ENCODE data around the gene KSR1. TPM values are rescaled to one million over a fixed set of nuclear protein-coding genes. Genes with fewer than 3 reads are reported as not detected.

The KSR1 gene
- total and polyA plus RNA-seq, 11 donors: 6.1 to 31.1 (median 7.5) TPM

GRCh38 chr17:27569257-27569722 is 113.0 kb downstream of the KSR1 start:
- DNase-seq: no peak
- 86 to 89% (median 87%) methylated on average over 6 of the region's 6 CpGs for WGBS, 4 donors
- Histone ChIP-seq H3K36me3 (no peaks in the 10 kb centered on the region), H3K9me3 (no peaks in the 10 kb centered on the region), H3K4me1 (peaks cover 0 to 65% (median 38%) of the 10 kb centered on the region in 12 donors), H3K27ac (peak overlapping the region in 1 of 12 donors; percentile 32), H3K4me3 (no peak overlapping the region), H3K27me3 (no peaks in the 10 kb centered on the region)
- TF ChIP-seq, protein P1, sequence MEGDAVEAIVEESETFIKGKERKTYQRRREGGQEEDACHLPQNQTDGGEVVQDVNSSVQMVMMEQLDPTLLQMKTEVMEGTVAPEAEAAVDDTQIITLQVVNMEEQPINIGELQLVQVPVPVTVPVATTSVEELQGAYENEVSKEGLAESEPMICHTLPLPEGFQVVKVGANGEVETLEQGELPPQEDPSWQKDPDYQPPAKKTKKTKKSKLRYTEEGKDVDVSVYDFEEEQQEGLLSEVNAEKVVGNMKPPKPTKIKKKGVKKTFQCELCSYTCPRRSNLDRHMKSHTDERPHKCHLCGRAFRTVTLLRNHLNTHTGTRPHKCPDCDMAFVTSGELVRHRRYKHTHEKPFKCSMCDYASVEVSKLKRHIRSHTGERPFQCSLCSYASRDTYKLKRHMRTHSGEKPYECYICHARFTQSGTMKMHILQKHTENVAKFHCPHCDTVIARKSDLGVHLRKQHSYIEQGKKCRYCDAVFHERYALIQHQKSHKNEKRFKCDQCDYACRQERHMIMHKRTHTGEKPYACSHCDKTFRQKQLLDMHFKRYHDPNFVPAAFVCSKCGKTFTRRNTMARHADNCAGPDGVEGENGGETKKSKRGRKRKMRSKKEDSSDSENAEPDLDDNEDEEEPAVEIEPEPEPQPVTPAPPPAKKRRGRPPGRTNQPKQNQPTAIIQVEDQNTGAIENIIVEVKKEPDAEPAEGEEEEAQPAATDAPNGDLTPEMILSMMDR (IDR thresholded peaks at IDR 0.05): peak; percentile 28 to 63 (median 43)
- no peak for TF ChIP-seq POLR2A (IDR thresholded peaks at IDR 0.05)
- intact Hi-C loops (cut with DNase I): loop anchor here in 4 of 10 donors (5.0 to 10.0 kb wide), 3 partner anchors 74 to 114 kb away; partner anchors contain the start of gene KSR1 (in 3 of the 4)
- peak in 1 of 4 donors; percentile 36 for ATAC-seq

DNA sequence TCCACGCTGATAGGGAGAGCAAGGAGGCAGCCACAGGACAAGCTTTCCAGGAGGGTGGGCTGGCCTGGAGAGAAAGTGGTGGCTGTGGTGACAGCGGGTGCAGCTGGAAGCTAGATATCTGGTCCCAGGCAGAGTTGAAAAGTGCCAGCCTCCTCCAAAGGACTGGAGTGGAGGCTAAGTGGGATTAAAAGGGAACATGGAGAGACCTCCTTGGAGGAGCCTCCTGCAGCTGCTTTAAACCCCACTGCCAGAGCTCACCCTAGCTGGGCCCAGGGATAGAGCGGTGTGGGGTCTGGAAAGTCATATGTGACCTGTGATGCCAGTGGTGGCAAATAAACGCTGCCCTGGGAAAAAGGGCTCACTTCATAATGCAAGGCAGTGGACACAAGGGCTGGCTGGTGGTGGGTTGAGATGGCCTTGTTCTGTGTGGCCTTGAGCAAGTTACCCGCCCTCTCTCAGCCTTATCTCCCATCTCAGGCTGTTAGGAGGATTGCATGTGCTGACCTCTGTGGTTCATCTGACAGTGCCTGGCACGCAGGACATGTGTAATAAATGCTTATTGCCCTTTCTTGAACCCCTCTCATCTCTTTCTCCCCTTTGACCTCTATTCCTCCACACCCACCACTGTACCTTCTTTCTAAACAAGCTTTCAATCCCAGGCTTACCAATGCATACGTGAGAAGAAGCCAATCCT is 113.8 kb downstream of the KSR1 start:
- Histone ChIP-seq H3K9me3 (no peaks in the 10 kb centered on the region), H3K27ac (peak overlapping the region in 1 of 12 donors; percentile 32), H3K4me1 (peaks cover 0 to 67% (median 40%) of the 10 kb centered on the region in 12 donors), H3K27me3 (no peaks in the 10 kb centered on the region), H3K36me3 (no peaks in the 10 kb centered on the region), H3K4me3 (no peak overlapping the region)
- 95 to 99% (median 96%) methylated on average over 6 to 7 of the region's 7 CpGs for WGBS, 4 donors
- ATAC-seq: no peak
- TF ChIP-seq, protein P1 (IDR thresholded peaks at IDR 0.05): no peak
- no peak for TF ChIP-seq POLR2A (IDR thresholded peaks at IDR 0.05)
- intact Hi-C loops (cut with DNase I): loop anchor here in 4 of 10 donors (5.0 to 10.0 kb wide), 3 partner anchors 75 to 115 kb away; partner anchors contain the start of gene KSR1 (in 3 of the 4)
- no peak for DNase-seq

GRCh38 chr17:27570578-27570914 is 114.3 kb downstream of the KSR1 start:
- DNase-seq (no peak), ATAC-seq (no peak)
- TF ChIP-seq, protein P1 (IDR thresholded peaks at IDR 0.05): no peak
- TF ChIP-seq POLR2A (IDR thresholded peaks at IDR 0.05): no peak
- Histone ChIP-seq H3K4me1 (peaks cover 0 to 67% (median 41%) of the 10 kb centered on the region in 12 donors), H3K4me3 (no peak overlapping the region), H3K27me3 (no peaks in the 10 kb centered on the region), H3K9me3 (no peaks in the 10 kb centered on the region), H3K27ac (no peak overlapping the region), H3K36me3 (no peaks in the 10 kb centered on the region)
- 73 to 84% (median 82%) methylated on average over 7 of the region's 7 CpGs for WGBS, 4 donors
- intact Hi-C loops (cut with DNase I): no loop called here

GRCh38 chr17:27571563-27572352 is 115.5 kb downstream of the KSR1 start:
- no peaks in the 10 kb centered on the region for H3K36me3 ChIP-seq
- TF ChIP-seq POLR2A (IDR thresholded peaks at IDR 0.05): no peak
- TF ChIP-seq, protein P1 (IDR thresholded peaks at IDR 0.05): no peak
- no peak overlapping the region for H3K4me3 ChIP-seq
- no peak overlapping the region for H3K27ac ChIP-seq
- intact Hi-C loops (cut with DNase I): no loop called here
- peaks cover 0 to 61% (median 34%) of the 10 kb centered on the region in 12 donors for H3K4me1 ChIP-seq
- DNase-seq (peak in 1 of 5 donors; percentile 41), ATAC-seq (peak in 3 of 4 donors; percentile 54 to 80 (median 69))
- WGBS, 4 donors: 56 to 69% (median 62%) methylated on average over 11 to 12 of the region's 12 CpGs
- H3K27me3 ChIP-seq: no peaks in the 10 kb centered on the region
- no peaks in the 10 kb centered on the region for H3K9me3 ChIP-seq
